Ishikawa (cell line): ENCODE measurements around the gene EMX1.

Experiments
- CEBPB ChIP-seq: IDR thresholded peaks from 2 replicates; pipeline ENCODE4 v1.6.1; 2012
- CREB1 ChIP-seq: IDR thresholded peaks from 2 replicates; pipeline ENCODE4 v1.6.1; 2012; ENCODE audit warnings: low read depth
- EGR1 ChIP-seq: IDR thresholded peaks from 2 replicates; pipeline ENCODE4 v1.6.1; 2012
- EP300 ChIP-seq: IDR thresholded peaks from 2 replicates; pipeline ENCODE4 v1.6.1; 2012; ENCODE audit warnings: borderline replicate concordance
- FOXM1 ChIP-seq: IDR thresholded peaks from 2 replicates; pipeline ENCODE4 v1.6.1; 2012; ENCODE audit warnings: low read depth, borderline replicate concordance
- NFIC ChIP-seq: IDR thresholded peaks from 2 replicates; pipeline ENCODE4 v1.6.1; 2012
- RAD21 ChIP-seq: IDR thresholded peaks from 2 replicates; pipeline ENCODE4 v1.6.1; 2012; ENCODE audit warnings: low read depth
- TAF1 ChIP-seq: IDR thresholded peaks from 2 replicates; pipeline ENCODE4 v1.6.1; 2012; ENCODE audit warnings: low read depth, mild to moderate bottlenecking
- TCF12 ChIP-seq: IDR thresholded peaks from 2 replicates; pipeline ENCODE4 v1.6.1; 2012; ENCODE audit warnings: low read depth
- TEAD4 ChIP-seq: IDR thresholded peaks from 2 replicates; pipeline ENCODE4 v1.6.1; 2012
- YY1 ChIP-seq: IDR thresholded peaks from 2 replicates; pipeline ENCODE4 v1.6.1; 2012; ENCODE audit warnings: low read depth
- ZBTB7A ChIP-seq: IDR thresholded peaks from 2 replicates; pipeline ENCODE4 v1.6.1; 2012; ENCODE audit warnings: low read depth
- TF ChIP-seq, protein P1 (sequence below): IDR thresholded peaks from 2 replicates; pipeline ENCODE4 v1.6.1; 2012
- TF ChIP-seq, protein P2 (sequence below): IDR thresholded peaks from 2 replicates; pipeline ENCODE4 v1.6.1; 2012
- TF ChIP-seq, protein P3 (sequence below): IDR thresholded peaks from 2 replicates; pipeline ENCODE4 v1.6.1; 2012; ENCODE audit warnings: low read depth, mild to moderate bottlenecking

EMX1 gene

GRCh38 chr2:72923833-72924352 is 6.6 kb downstream of the EMX1 start:
- no peak for TF ChIP-seq CREB1

GRCh38 chr2:72924353-72925240 is 7.3 kb downstream of the EMX1 start:
- TF ChIP-seq FOXM1 (no peak), EP300 (no peak), EGR1 (no peak), TEAD4 (no peak), TAF1 (no peak), ZBTB7A (no peak), NFIC (no peak), RAD21 (no peak), CEBPB (no peak), YY1 (no peak), CREB1 (no peak), TCF12 (no peak)
- TF ChIP-seq, protein P1, sequence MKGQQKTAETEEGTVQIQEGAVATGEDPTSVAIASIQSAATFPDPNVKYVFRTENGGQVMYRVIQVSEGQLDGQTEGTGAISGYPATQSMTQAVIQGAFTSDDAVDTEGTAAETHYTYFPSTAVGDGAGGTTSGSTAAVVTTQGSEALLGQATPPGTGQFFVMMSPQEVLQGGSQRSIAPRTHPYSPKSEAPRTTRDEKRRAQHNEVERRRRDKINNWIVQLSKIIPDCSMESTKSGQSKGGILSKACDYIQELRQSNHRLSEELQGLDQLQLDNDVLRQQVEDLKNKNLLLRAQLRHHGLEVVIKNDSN: no peak
- TF ChIP-seq, protein P2, sequence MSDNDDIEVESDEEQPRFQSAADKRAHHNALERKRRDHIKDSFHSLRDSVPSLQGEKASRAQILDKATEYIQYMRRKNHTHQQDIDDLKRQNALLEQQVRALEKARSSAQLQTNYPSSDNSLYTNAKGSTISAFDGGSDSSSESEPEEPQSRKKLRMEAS: no peak
- TF ChIP-seq, protein P3, sequence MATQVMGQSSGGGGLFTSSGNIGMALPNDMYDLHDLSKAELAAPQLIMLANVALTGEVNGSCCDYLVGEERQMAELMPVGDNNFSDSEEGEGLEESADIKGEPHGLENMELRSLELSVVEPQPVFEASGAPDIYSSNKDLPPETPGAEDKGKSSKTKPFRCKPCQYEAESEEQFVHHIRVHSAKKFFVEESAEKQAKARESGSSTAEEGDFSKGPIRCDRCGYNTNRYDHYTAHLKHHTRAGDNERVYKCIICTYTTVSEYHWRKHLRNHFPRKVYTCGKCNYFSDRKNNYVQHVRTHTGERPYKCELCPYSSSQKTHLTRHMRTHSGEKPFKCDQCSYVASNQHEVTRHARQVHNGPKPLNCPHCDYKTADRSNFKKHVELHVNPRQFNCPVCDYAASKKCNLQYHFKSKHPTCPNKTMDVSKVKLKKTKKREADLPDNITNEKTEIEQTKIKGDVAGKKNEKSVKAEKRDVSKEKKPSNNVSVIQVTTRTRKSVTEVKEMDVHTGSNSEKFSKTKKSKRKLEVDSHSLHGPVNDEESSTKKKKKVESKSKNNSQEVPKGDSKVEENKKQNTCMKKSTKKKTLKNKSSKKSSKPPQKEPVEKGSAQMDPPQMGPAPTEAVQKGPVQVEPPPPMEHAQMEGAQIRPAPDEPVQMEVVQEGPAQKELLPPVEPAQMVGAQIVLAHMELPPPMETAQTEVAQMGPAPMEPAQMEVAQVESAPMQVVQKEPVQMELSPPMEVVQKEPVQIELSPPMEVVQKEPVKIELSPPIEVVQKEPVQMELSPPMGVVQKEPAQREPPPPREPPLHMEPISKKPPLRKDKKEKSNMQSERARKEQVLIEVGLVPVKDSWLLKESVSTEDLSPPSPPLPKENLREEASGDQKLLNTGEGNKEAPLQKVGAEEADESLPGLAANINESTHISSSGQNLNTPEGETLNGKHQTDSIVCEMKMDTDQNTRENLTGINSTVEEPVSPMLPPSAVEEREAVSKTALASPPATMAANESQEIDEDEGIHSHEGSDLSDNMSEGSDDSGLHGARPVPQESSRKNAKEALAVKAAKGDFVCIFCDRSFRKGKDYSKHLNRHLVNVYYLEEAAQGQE: no peak

GRCh38 chr2:72925328-72925943 is 8.1 kb downstream of the EMX1 start:
- TF ChIP-seq CREB1 (no peak), EP300 (no peak), RAD21 (no peak), YY1 (no peak), ZBTB7A (no peak), CEBPB (no peak), EGR1 (no peak), NFIC (no peak), FOXM1 (no peak), TCF12 (no peak), TAF1 (no peak), TEAD4 (no peak)
- TF ChIP-seq, protein P3: no peak
- TF ChIP-seq, protein P2: no peak
- TF ChIP-seq, protein P1: no peak

DNA sequence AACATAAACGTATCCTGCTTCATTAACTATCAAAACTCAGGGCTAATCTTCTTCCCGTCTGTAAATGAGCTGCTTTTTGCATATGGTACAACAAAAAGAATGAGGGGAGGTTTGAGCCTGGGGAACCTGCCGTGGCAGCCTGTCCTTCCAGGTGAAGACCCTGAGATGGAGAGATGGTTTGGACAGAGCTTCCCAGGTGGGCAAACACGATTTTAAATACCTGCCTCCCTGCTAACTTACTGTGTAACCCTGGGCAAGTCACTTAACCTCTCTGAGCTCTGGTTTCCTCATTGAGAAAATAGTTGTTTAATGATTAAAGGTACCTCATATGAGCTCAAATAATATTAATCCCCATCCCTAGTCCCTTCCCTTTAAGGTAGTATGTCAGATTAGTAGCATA is 9.0 kb downstream of the EMX1 start:
- TF ChIP-seq TEAD4 (no peak), RAD21 (no peak)
- TF ChIP-seq, protein P2: no peak

DNA sequence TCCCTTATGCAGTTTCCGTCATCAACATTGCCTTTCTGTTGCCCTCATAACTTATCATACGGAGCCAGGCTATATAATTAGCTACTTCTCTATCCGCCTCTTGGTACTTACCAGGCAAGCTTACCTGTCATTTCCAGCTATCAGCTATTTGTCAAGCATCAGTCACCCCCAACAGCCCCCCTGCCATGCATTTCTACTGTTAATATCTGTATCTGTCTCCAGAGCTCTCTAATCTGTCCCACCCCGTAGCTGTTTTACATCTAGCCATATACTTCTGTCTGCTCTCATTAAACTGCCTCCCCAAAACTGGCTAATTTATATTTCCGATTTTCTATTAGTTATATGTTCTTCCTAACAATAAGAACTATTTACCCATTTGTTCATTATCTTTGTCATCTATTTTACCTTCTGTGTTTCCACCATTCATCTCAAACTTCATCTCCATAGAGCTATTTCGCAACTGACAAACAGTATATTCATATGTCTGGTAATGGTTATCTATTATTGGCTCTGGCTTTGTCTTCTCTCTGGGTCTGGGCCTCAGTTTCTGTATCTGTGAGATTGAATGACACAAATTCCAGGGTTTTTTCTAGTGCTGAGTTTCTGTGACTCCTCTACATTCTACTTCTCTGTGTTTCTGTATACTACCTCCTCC is 9.6 kb downstream of the EMX1 start:
- TF ChIP-seq ZBTB7A (no peak), EGR1 (no peak), CEBPB (no peak), FOXM1 (no peak), YY1 (no peak), EP300 (no peak), TCF12 (no peak), CREB1 (no peak), NFIC (no peak), RAD21 (no peak)
- TF ChIP-seq, protein P1: no peak
- TF ChIP-seq, protein P3: no peak
- TF ChIP-seq, protein P2: no peak
